ENCODE measurements around the gene DISP2.

DISP2 gene

DNA sequence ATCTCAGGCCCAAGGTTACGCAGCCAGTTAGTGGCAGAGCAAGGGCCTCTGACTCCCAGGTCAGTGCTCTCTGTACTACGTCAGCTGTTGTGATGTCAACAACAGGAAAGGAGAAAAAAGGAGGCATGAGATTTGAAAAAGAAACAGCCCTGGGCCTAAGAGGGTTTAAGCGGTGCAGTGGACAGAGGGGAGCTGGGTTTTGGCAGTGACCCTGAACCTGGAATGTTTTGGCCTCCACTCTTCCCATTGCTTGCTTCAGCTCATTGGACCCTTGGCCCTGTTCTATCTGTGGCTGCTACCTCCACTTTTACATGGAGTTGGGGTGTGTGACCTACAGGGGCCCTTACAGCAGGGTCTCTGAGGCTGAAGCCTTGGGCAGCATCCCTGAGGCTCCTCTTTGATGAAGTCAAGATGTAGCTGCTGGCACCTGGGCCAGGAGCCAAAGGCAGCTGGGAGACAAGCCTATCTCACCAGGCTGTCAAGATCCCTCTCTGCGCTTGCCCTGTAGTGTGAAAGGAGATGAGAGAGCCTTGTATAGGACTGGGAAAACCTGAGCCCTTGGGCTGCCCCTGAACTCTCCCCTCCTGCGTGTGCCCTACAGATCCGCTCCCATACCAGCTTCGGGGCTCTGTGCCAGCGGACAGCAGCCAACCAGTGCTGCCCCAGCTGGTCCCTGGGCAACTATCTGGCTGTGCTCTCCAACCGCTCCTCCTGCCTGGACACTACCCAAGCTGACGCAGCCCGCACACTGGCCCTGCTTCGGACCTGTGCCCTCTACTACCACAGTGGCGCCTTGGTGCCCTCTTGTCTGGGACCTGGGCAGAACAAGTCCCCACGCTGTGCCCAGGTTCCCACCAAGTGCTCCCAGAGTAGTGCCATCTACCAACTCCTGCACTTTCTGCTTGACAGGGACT lies 8.7 kb downstream of the DISP2 start:
- no peaks in the 10 kb centered on the region for H3K9me3 ChIP-seq (ENCODE audit: low read length)
- no peaks in the 10 kb centered on the region for H3K36me3 ChIP-seq (ENCODE audit: insufficient read depth, low read length)
- no peak overlapping the region for H2AFZ ChIP-seq (ENCODE audit: low read depth, low read length)
- H3K27me3 ChIP-seq (ENCODE audit: insufficient read depth, low read length): peaks cover 41% of the 10 kb centered on the region
- no peak overlapping the region for H3K4me3 ChIP-seq (ENCODE audit: low read length)
- no peaks in the 10 kb centered on the region for H3K4me1 ChIP-seq (ENCODE audit: insufficient read depth, low read length)

DNA sequence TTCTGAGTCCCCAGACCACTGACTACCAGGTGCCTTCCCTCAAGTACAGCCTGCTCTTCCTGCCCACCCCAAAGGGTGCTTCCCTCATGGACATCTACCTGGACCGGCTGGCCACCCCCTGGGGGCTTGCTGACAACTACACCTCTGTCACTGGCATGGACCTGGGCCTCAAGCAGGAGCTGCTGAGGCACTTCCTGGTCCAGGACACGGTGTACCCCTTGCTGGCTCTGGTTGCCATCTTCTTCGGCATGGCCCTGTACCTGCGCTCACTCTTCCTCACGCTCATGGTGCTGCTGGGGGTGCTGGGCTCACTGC lies 9.3 kb downstream of the DISP2 start:
- no peaks in the 10 kb centered on the region for H3K36me3 ChIP-seq (ENCODE audit: insufficient read depth, low read length)
- no peak overlapping the region for H2AFZ ChIP-seq (ENCODE audit: low read depth, low read length)
- peaks cover 37% of the 10 kb centered on the region for H3K27me3 ChIP-seq (ENCODE audit: insufficient read depth, low read length)
- no peaks in the 10 kb centered on the region for H3K4me1 ChIP-seq (ENCODE audit: insufficient read depth, low read length)
- no peaks in the 10 kb centered on the region for H3K9me3 ChIP-seq (ENCODE audit: low read length)
- H3K4me3 ChIP-seq (ENCODE audit: low read length): no peak overlapping the region

DNA sequence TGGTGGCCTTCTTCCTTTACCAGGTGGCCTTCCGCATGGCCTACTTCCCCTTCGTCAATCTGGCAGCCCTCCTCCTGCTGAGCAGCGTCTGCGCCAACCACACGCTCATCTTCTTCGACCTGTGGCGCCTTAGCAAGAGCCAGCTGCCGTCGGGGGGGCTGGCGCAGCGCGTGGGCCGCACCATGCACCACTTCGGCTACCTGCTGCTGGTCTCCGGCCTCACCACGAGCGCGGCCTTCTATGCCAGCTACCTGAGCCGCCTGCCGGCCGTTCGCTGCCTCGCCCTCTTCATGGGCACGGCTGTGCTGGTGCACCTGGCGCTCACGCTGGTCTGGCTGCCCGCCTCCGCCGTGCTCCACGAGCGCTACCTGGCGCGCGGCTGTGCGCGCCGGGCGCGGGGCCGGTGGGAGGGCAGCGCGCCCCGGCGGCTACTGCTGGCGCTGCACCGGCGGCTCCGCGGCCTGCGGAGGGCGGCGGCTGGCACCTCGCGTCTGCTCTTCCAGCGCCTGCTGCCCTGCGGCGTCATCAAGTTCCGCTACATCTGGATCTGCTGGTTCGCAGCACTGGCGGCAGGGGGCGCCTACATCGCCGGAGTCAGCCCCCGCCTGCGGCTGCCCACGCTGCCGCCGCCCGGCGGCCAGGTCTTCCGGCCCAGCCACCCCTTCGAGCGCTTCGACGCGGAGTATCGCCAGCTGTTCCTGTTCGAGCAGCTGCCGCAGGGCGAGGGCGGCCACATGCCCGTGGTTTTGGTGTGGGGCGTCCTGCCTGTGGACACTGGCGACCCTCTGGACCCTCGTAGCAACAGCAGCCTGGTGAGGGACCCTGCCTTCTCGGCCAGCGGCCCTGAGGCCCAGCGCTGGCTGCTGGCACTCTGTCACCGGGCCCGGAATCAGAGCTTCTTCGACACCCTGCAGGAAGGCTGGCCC lies 9.9 kb downstream of the DISP2 start:
- no peaks in the 10 kb centered on the region for H3K9me3 ChIP-seq (ENCODE audit: low read length)
- no peak overlapping the region for H3K4me3 ChIP-seq (ENCODE audit: low read length)
- H3K4me1 ChIP-seq (ENCODE audit: insufficient read depth, low read length): no peaks in the 10 kb centered on the region
- no peaks in the 10 kb centered on the region for H3K36me3 ChIP-seq (ENCODE audit: insufficient read depth, low read length)
- peak overlapping the region; percentile 18 for H2AFZ ChIP-seq (ENCODE audit: low read depth, low read length)
- H3K27me3 ChIP-seq (ENCODE audit: insufficient read depth, low read length): peaks cover 37% of the 10 kb centered on the region

DNA sequence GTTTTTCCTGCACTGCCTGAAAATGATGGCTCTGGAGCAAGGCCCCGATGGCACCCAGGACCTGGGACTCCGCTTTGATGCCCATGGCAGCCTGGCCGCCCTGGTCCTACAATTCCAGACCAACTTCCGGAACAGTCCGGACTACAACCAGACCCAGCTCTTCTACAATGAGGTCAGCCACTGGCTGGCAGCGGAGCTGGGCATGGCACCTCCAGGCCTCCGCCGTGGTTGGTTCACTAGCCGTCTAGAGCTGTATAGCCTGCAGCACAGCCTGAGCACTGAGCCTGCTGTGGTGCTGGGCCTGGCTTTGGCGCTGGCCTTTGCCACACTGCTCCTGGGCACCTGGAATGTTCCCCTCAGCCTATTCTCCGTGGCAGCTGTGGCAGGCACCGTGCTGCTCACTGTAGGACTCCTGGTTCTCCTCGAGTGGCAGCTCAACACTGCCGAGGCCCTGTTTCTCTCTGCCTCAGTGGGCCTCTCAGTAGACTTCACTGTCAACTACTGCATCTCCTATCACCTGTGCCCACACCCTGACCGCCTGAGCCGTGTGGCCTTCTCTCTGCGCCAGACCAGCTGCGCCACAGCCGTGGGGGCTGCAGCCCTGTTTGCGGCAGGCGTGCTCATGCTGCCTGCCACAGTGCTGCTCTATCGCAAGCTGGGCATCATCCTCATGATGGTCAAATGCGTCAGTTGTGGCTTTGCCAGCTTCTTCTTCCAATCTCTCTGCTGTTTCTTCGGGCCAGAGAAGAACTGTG lies 10.9 kb downstream of the DISP2 start:
- Histone ChIP-seq H3K27me3 (ENCODE audit: insufficient read depth, low read length) (peaks cover 37% of the 10 kb centered on the region), H3K4me1 (ENCODE audit: insufficient read depth, low read length) (no peaks in the 10 kb centered on the region), H2AFZ (ENCODE audit: low read depth, low read length) (no peak overlapping the region), H3K4me3 (ENCODE audit: low read length) (no peak overlapping the region), H3K36me3 (ENCODE audit: insufficient read depth, low read length) (no peaks in the 10 kb centered on the region), H3K9me3 (ENCODE audit: low read length) (no peaks in the 10 kb centered on the region)

DNA sequence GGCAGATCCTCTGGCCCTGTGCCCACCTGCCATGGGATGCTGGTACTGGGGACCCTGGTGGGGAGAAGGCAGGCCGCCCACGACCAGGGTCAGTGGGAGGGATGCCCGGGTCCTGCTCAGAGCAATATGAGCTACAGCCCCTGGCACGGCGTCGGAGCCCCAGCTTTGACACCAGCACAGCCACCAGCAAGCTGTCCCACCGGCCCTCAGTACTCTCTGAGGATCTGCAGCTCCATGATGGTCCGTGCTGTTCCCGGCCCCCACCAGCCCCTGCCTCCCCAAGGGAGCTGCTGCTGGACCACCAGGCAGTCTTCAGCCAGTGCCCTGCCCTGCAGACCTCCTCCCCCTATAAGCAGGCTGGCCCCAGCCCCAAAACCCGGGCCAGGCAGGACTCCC lies 11.5 kb downstream of the DISP2 start:
- no peak overlapping the region for H3K4me3 ChIP-seq (ENCODE audit: low read length)
- no peak overlapping the region for H2AFZ ChIP-seq (ENCODE audit: low read depth, low read length)
- H3K9me3 ChIP-seq (ENCODE audit: low read length): no peaks in the 10 kb centered on the region
- no peaks in the 10 kb centered on the region for H3K4me1 ChIP-seq (ENCODE audit: insufficient read depth, low read length)
- H3K27me3 ChIP-seq (ENCODE audit: insufficient read depth, low read length): peaks cover 33% of the 10 kb centered on the region
- H3K36me3 ChIP-seq (ENCODE audit: insufficient read depth, low read length): no peaks in the 10 kb centered on the region

DNA sequence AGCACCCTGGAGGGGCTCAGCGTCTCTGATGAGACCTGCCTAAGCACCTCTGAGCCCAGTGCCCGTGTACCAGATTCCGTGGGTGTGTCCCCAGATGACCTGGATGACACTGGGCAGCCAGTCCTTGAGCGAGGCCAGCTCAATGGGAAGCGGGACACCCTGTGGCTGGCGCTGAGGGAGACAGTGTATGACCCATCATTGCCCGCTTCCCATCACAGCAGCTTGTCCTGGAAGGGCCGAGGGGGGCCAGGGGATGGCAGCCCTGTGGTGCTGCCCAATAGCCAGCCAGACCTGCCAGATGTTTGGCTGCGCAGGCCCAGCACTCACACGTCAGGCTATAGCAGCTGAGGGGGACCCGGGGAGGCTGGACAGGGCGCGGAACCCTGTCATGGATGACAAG lies 12.0 kb downstream of the DISP2 start:
- Histone ChIP-seq H3K36me3 (ENCODE audit: insufficient read depth, low read length) (no peaks in the 10 kb centered on the region), H3K4me1 (ENCODE audit: insufficient read depth, low read length) (no peaks in the 10 kb centered on the region), H3K4me3 (ENCODE audit: low read length) (no peak overlapping the region), H3K9me3 (ENCODE audit: low read length) (no peaks in the 10 kb centered on the region), H2AFZ (ENCODE audit: low read depth, low read length) (no peak overlapping the region), H3K27me3 (ENCODE audit: insufficient read depth, low read length) (peaks cover 29% of the 10 kb centered on the region)

DNA sequence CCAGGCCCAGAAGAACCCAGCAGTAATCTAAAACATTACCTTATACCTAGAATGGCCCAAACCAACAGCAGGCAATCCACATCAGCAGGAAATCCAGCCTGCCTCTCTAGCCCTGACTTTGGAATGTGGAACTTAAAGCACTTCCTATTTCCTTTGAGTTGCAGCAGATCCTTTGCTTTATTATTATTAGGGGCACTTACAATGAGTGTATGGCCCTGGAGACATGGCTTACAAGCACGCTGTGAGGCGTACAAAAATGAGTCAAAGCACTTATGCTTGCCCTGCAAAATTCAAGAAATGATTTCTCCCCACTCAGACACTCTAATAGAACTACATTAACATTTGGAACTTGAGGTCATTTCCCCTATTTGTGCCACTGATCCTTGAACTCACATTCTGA lies 15.0 kb downstream of the DISP2 start:
- Histone ChIP-seq H3K4me3 (ENCODE audit: low read length) (no peak overlapping the region), H3K4me1 (ENCODE audit: insufficient read depth, low read length) (no peaks in the 10 kb centered on the region), H3K9me3 (ENCODE audit: low read length) (no peaks in the 10 kb centered on the region), H3K36me3 (ENCODE audit: insufficient read depth, low read length) (no peaks in the 10 kb centered on the region), H2AFZ (ENCODE audit: low read depth, low read length) (no peak overlapping the region), H3K27me3 (ENCODE audit: insufficient read depth, low read length) (peaks cover 10% of the 10 kb centered on the region)

DNA sequence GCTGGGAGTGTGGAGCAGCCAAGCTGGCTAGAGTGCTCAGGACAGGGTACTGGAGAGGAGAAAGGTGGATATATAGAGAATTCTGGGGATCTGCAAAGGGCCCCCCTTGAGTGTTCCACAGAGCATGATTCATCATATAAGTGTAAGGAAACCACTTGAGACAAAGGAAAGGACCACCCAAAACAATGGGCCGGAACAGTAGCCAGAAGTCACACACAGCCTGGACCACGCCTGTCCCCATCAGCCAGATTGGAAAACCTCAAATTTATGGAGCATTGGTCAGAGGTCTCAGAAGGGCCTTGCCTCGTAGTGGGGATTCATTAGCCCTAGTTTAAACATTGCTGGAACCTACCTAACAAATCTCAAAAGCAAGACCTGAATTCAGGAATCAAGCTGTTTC lies 19.6 kb downstream of the DISP2 start:
- Histone ChIP-seq H3K4me1 (ENCODE audit: insufficient read depth, low read length) (no peaks in the 10 kb centered on the region), H3K36me3 (ENCODE audit: insufficient read depth, low read length) (no peaks in the 10 kb centered on the region), H2AFZ (ENCODE audit: low read depth, low read length) (no peak overlapping the region), H3K27me3 (ENCODE audit: insufficient read depth, low read length) (no peaks in the 10 kb centered on the region), H3K9me3 (ENCODE audit: low read length) (no peaks in the 10 kb centered on the region), H3K4me3 (ENCODE audit: low read length) (no peak overlapping the region)

DNA sequence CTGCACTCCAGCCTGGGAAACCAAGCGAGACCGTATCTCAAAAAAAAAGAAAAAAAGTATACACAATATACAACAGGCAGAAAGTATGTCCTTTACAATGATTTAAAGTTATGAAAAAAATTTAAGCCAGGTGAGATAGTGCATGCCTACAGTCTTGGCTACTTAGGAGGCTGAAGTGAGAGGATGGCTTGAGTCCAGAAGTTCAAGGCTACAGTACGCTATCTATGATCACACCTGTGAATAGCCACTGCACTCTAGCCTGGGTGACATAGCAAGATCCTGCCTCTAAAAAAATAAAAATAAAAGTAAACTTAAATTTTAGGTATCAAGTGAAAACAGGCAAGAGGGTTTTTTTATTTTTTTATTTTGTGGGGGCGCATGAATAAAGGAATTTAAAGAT lies 21.4 kb downstream of the DISP2 start:
- H3K9me3 ChIP-seq (ENCODE audit: low read length): no peaks in the 10 kb centered on the region
- no peak overlapping the region for H3K4me3 ChIP-seq (ENCODE audit: low read length)
- peaks cover 9% of the 10 kb centered on the region for H3K4me1 ChIP-seq (ENCODE audit: insufficient read depth, low read length)
- H3K27me3 ChIP-seq (ENCODE audit: insufficient read depth, low read length): no peaks in the 10 kb centered on the region
- peaks cover 2% of the 10 kb centered on the region for H3K36me3 ChIP-seq (ENCODE audit: insufficient read depth, low read length)
- no peak overlapping the region for H2AFZ ChIP-seq (ENCODE audit: low read depth, low read length)

DNA sequence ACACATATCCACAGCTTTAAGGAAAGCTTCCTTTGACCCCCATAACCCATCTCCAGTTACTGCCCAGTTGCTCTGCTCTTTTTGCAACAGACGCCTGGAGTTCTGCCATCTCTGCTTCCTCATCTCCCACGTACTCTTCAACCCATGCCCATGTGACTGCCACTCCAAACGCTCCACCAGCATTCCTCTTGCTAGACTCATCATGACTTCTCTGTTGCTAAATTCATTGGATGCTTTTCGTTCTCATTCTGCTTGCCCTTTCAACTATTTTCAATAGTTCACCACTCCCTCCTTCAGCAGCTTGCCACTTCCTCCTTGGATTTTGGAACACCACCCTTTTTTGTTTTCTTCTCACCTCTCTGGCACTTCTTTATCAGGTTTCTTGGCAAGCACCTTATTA lies 21.8 kb downstream of the DISP2 start:
- Histone ChIP-seq H3K27me3 (ENCODE audit: insufficient read depth, low read length) (no peaks in the 10 kb centered on the region), H3K4me3 (ENCODE audit: low read length) (no peak overlapping the region), H3K9me3 (ENCODE audit: low read length) (no peaks in the 10 kb centered on the region), H3K4me1 (ENCODE audit: insufficient read depth, low read length) (peaks cover 9% of the 10 kb centered on the region), H2AFZ (ENCODE audit: low read depth, low read length) (no peak overlapping the region), H3K36me3 (ENCODE audit: insufficient read depth, low read length) (peaks cover 5% of the 10 kb centered on the region)

DNA sequence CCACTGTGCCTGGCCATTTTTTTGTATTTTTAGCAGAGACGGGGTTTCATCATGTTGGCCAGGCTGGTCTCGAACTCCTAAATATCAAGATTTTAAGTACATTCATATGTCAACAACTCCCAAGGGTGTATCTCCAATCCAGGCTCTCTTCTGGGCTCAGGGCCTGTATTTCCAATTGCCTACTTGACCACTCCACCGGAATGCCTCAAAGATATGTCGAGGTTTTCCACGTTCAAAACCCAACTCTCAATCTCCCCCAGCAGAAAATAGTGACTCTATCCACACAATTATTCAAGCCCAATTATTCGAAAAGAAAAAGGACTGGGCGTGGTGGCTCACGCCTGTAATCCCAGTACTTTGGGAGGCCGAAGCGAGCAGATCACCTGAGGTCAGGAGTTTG lies 22.6 kb downstream of the DISP2 start:
- no peaks in the 10 kb centered on the region for H3K27me3 ChIP-seq (ENCODE audit: insufficient read depth, low read length)
- no peak overlapping the region for H3K4me3 ChIP-seq (ENCODE audit: low read length)
- no peaks in the 10 kb centered on the region for H3K9me3 ChIP-seq (ENCODE audit: low read length)

DNA sequence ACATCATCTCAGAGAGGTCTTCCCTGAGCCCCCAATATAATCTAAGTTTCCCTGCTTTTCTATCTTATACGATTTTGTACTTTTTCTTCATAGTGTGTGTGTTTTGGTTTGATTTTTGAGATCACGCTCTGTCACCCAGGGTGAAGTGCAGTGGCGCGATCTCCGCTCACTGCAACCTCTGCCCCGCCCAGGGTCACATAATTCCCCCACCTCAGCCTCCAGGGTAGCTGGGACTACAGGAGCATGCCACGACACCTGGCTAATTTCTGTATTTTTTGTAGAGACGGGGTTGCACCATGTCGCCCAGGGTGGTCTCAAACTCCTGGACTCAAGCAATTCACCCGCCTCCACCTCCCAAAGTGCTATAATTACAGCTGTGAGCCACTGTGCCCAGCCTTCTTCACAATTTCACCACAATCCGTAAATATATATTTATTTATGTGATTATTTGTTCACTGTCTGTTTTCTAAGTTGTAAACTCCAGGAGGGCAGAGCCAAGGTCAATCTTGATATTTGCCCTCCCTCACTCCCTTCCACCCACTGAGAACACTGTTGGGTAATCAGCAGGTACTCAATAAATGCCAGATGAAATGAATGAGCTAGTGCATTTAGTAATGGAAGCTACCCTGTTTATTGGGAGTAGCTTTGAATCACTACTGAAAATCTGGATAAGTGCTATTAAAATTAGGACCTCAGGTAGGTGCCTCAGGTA lies 24.0 kb downstream of the DISP2 start:
- no peaks in the 10 kb centered on the region for H3K9me3 ChIP-seq (ENCODE audit: low read length)
- H2AFZ ChIP-seq (ENCODE audit: low read depth, low read length): peak overlapping the region; percentile 68
- peaks cover 23% of the 10 kb centered on the region for H3K36me3 ChIP-seq (ENCODE audit: insufficient read depth, low read length)
- H3K4me1 ChIP-seq (ENCODE audit: insufficient read depth, low read length): peaks cover 9% of the 10 kb centered on the region
- no peaks in the 10 kb centered on the region for H3K27me3 ChIP-seq (ENCODE audit: insufficient read depth, low read length)
- peak overlapping the region; percentile 77 for H3K4me3 ChIP-seq (ENCODE audit: low read length)

More for the DNA sequence above, 22.6 kb downstream of the DISP2 start:
- H3K4me1 ChIP-seq (ENCODE audit: insufficient read depth, low read length): peaks cover 9% of the 10 kb centered on the region
- H3K36me3 ChIP-seq (ENCODE audit: insufficient read depth, low read length): peaks cover 13% of the 10 kb centered on the region
- no peak overlapping the region for H2AFZ ChIP-seq (ENCODE audit: low read depth, low read length)

All from neuron (in vitro differentiated cells).